ENCODE results near the gene COTL1. TPM values are rescaled to one million over a fixed set of nuclear protein-coding genes. Genes with fewer than 3 reads are reported as not detected.

The COTL1 gene
- total RNA-seq, 1 donor from 2014 or later = 37.6 TPM

- H3K27ac Mint-ChIP-seq = no peak overlapping the region
- H3K9me3 Mint-ChIP-seq (ENCODE audit: low read depth) = no peaks in the 10 kb centered on the region
- H3K27me3 Mint-ChIP-seq = no peaks in the 10 kb centered on the region
- peaks cover 19% of the 10 kb centered on the region for H3K4me1 Mint-ChIP-seq (ENCODE audit: low read depth)
- no peak for TF ChIP-seq CTCF (IDR thresholded peaks at IDR 0.05; ENCODE audit: unreplicated experiment)
- peaks cover 8% of the 10 kb centered on the region for H3K36me3 Mint-ChIP-seq (ENCODE audit: insufficient read depth)
- DNase-seq (ENCODE audit: low spot score, unreplicated experiment) = no peak
- H3K4me3 Mint-ChIP-seq (ENCODE audit: low read depth) = no peak overlapping the region
Observed at GRCh38 chr16:84595052-84595481, 22.8 kb downstream of the COTL1 start.

DNA sequence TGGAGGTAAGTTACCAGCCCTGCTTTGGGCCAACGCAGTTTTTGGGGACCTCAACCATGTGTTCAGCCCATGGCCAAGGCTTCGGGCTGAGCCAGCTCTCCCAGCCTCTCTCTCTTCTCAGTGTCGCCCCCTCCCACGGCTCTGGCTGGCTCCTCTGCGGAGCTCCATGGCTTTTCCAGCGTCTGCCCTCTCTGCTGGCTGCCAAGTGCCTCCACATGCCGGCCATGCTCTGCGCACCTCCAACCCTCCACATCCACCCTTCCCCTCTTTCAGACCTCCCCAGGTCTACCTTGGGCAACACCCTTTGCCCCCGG is 23.2 kb downstream of the COTL1 start:
- TF ChIP-seq CTCF (IDR thresholded peaks at IDR 0.05; ENCODE audit: unreplicated experiment) = no peak
- H3K27ac Mint-ChIP-seq = no peak overlapping the region
- H3K9me3 Mint-ChIP-seq (ENCODE audit: low read depth) = no peaks in the 10 kb centered on the region
- H3K4me1 Mint-ChIP-seq (ENCODE audit: low read depth) = peaks cover 15% of the 10 kb centered on the region
- H3K27me3 Mint-ChIP-seq = no peaks in the 10 kb centered on the region
- no peak overlapping the region for H3K4me3 Mint-ChIP-seq (ENCODE audit: low read depth)
- peaks cover 8% of the 10 kb centered on the region for H3K36me3 Mint-ChIP-seq (ENCODE audit: insufficient read depth)
- no peak for DNase-seq (ENCODE audit: low spot score, unreplicated experiment)

GRCh38 chr16:84593825-84594724 is 23.8 kb downstream of the COTL1 start:
- no peak for DNase-seq (ENCODE audit: low spot score, unreplicated experiment)
- H3K27me3 Mint-ChIP-seq = no peaks in the 10 kb centered on the region
- H3K9me3 Mint-ChIP-seq (ENCODE audit: low read depth) = no peaks in the 10 kb centered on the region
- peaks cover 9% of the 10 kb centered on the region for H3K4me1 Mint-ChIP-seq (ENCODE audit: low read depth)
- no peak overlapping the region for H3K4me3 Mint-ChIP-seq (ENCODE audit: low read depth)
- no peak overlapping the region for H3K27ac Mint-ChIP-seq
- H3K36me3 Mint-ChIP-seq (ENCODE audit: insufficient read depth) = peaks cover 8% of the 10 kb centered on the region
- TF ChIP-seq CTCF (IDR thresholded peaks at IDR 0.05; ENCODE audit: unreplicated experiment) = no peak

DNA sequence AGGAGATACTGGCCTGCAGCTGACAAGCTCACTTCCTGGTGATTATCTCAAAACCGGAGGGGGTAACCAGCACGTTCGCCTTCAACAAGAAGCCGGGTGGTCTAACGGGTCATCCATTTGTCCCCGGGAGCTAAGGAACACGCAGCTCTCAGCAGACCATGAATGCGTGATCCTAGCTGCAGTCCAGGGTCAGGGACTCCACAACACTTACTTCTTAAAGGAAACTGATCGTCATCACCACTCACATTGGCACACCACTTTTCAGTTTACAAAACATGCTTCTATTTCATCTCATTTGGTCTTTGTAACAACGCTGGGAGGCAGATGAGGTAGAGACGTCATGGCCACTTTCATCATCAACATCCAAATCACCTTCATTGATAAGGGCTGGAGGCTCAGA is 25.2 kb downstream of the COTL1 start:
- Mint-ChIP-seq H3K9me3 (ENCODE audit: low read depth) (no peaks in the 10 kb centered on the region), H3K27me3 (no peaks in the 10 kb centered on the region), H3K4me3 (ENCODE audit: low read depth) (no peak overlapping the region), H3K36me3 (ENCODE audit: insufficient read depth) (peaks cover 8% of the 10 kb centered on the region), H3K27ac (no peak overlapping the region), H3K4me1 (ENCODE audit: low read depth) (peaks cover 9% of the 10 kb centered on the region)
- no peak for DNase-seq (ENCODE audit: low spot score, unreplicated experiment)
- no peak for TF ChIP-seq CTCF (IDR thresholded peaks at IDR 0.05; ENCODE audit: unreplicated experiment)

DNA sequence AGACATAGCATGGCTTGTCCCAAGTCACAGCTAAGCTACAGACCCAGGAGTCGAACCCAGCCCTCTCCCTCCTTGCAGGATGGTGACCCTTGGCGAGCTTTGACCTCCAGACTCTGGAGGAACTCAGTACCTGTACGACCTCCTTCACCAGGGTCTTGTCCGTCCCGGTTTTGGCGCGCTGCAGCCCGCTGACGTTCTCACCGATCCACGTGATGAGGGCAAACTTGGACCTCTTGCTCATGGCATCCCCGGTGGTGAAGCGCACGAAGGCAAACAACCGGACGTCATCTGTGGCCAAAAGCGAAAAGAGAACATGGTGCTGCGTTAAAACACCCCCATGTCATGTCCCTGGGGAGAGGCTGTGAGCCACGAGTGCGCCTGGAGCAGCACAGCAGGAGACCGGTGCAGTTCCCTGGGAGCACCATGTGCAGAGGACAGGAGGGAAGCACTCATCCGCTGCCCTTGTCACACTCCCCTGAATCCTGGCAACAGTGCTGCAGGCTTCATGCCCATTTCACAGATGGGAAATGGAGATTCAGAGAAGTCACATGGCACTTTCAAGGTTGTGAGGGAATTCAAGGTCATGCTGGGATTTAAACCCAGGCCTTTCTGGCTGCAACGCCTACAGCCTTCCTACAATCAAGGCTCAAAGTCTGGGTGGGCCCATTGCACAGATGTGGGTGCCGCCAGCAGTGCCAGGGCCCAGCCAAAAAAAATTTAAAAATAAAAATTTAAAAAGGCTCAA is 27.7 kb downstream of the COTL1 start:
- TF ChIP-seq CTCF (IDR thresholded peaks at IDR 0.05; ENCODE audit: unreplicated experiment) = no peak
- H3K9me3 Mint-ChIP-seq (ENCODE audit: low read depth) = no peaks in the 10 kb centered on the region
- H3K36me3 Mint-ChIP-seq (ENCODE audit: insufficient read depth) = peaks cover 7% of the 10 kb centered on the region

More for the DNA sequence above, 27.7 kb downstream of the COTL1 start:
- Mint-ChIP-seq H3K27ac (no peak overlapping the region), H3K4me1 (ENCODE audit: low read depth) (peaks cover 21% of the 10 kb centered on the region), H3K4me3 (ENCODE audit: low read depth) (no peak overlapping the region), H3K27me3 (no peaks in the 10 kb centered on the region)
- DNase-seq (ENCODE audit: low spot score, unreplicated experiment) = no peak
